Chondrocyte (in vitro differentiated cells): ENCODE measurements around the gene KLHL28. TPM values are rescaled to one million over a fixed set of nuclear protein-coding genes. Genes with fewer than 3 reads are reported as not detected.
"Not testable (repeated sequence)": the region's sequence is repeated elsewhere in the genome, so short reads cannot be mapped to it uniquely, and the experiment has no call there.

ENCODE experiments used
- DNase-seq: peaks from one replicate; pipeline ENCODE4 v3.0.0; 2021; ENCODE audit warnings: mixed read lengths, low spot score
- H3K27ac Mint-ChIP-seq: one replicate; pipeline ENCODE4 v1.8.0; 2021; ENCODE audit warnings: mild to moderate bottlenecking, moderate library complexity, mixed read lengths; ENCODE audit not compliant: unreplicated experiment
- H3K27me3 Mint-ChIP-seq: 2 replicates; pipeline ENCODE4 v1.8.0; 2021; ENCODE audit warnings: low read depth, mixed read lengths
- H3K36me3 Mint-ChIP-seq: 2 replicates; pipeline ENCODE4 v1.8.0; 2021; ENCODE audit warnings: low read depth, mixed read lengths
- H3K4me1 Mint-ChIP-seq: 2 replicates; pipeline ENCODE4 v1.8.0; 2021; ENCODE audit warnings: low read depth, mild to moderate bottlenecking, mixed read lengths
- H3K4me3 Mint-ChIP-seq: one replicate; pipeline ENCODE4 v1.8.0; 2021; ENCODE audit warnings: mild to moderate bottlenecking, moderate library complexity, mixed read lengths; ENCODE audit not compliant: unreplicated experiment
- H3K9me3 Mint-ChIP-seq: 2 replicates; pipeline ENCODE4 v1.8.0; 2021; ENCODE audit warnings: low read depth, mixed read lengths
- total RNA-seq: library from RNA; stranded (reverse); gene quantifications from 3 replicates; pipeline ENCODE4 v1.2.1, GENCODE V29; 2021
- TF ChIP-seq, protein P1 (sequence below): fragments of 200-600 bp; sonication (generic); IDR thresholded peaks from 2 replicates; pipeline ENCODE4 v1.5.0; 2021; ENCODE audit warnings: antibody characterized with exemption, mild to moderate bottlenecking, moderate library complexity

The KLHL28 gene
- total RNA-seq, 1 donor from 2014 or later: 24.2 TPM

DNA sequence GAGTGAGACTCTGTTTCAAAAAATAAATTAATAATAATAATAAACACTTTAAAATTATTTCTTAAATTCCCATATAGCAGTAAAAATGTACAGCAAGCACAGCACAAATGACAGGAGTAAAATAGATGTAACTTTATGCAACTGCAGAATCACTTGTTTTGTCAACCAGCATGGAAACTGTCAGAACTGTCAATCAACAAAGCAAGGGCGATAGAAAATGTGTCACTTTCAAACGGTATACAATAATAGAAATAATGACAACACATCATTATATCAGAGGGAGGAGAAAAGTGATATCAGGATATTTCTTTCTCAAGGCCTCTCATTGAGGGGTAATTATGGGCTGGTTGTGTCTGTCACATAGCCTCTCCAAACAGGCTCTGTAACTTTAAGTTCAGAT lies 68.2 kb downstream of the KLHL28 start:
- Mint-ChIP-seq H3K4me3 (no peak overlapping the region), H3K4me1 (peaks cover 31% of the 10 kb centered on the region), H3K36me3 (no peaks in the 10 kb centered on the region), H3K9me3 (peaks cover 6% of the 10 kb centered on the region), H3K27me3 (no peaks in the 10 kb centered on the region), H3K27ac (no peak overlapping the region)
- DNase-seq: no peak
- TF ChIP-seq, protein P1, sequence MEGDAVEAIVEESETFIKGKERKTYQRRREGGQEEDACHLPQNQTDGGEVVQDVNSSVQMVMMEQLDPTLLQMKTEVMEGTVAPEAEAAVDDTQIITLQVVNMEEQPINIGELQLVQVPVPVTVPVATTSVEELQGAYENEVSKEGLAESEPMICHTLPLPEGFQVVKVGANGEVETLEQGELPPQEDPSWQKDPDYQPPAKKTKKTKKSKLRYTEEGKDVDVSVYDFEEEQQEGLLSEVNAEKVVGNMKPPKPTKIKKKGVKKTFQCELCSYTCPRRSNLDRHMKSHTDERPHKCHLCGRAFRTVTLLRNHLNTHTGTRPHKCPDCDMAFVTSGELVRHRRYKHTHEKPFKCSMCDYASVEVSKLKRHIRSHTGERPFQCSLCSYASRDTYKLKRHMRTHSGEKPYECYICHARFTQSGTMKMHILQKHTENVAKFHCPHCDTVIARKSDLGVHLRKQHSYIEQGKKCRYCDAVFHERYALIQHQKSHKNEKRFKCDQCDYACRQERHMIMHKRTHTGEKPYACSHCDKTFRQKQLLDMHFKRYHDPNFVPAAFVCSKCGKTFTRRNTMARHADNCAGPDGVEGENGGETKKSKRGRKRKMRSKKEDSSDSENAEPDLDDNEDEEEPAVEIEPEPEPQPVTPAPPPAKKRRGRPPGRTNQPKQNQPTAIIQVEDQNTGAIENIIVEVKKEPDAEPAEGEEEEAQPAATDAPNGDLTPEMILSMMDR: no peak

DNA sequence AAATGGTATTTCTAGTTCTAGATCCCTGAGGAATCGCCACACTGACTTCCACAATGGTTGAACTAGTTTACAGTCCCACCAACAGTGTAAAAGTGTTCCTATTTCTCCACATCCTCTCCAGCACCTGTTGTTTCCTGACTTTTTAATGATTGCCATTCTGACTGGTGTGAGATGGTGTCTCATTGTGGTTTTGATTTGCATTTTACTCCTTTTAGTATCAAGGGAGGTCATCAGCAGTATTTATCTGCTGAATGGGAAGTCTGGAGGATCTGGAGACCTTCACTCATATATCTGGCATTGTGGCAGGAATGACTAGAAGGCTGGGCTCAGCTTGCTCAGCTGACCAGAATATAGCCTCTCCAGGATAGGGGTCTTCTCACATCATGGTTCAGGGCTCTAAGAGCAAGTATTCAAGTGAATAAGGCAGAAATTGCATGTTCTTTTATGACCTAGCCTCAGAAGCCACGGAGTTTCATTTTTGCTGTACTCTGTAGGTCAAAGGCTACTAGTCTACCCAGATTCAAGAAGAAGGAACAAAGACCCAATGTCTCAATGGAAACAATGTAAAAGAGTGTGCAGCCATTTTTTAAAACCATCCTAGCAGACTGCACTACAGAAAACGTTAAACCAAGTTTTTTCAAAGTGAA lies 69.9 kb downstream of the KLHL28 start:
- H3K36me3 Mint-ChIP-seq, H3K4me3 Mint-ChIP-seq, DNase-seq, H3K27ac Mint-ChIP-seq, H3K27me3 Mint-ChIP-seq: not testable (repeated sequence)
- H3K9me3 Mint-ChIP-seq: peaks cover 10% of the 10 kb centered on the region
- H3K4me1 Mint-ChIP-seq: peaks cover 21% of the 10 kb centered on the region

- TF ChIP-seq, protein P1: no peak
- no peak overlapping the region for H3K27ac Mint-ChIP-seq
- no peaks in the 10 kb centered on the region for H3K36me3 Mint-ChIP-seq
- H3K4me3 Mint-ChIP-seq: no peak overlapping the region
- peaks cover 10% of the 10 kb centered on the region for H3K9me3 Mint-ChIP-seq
- no peaks in the 10 kb centered on the region for H3K27me3 Mint-ChIP-seq
- DNase-seq: no peak
- H3K4me1 Mint-ChIP-seq: peaks cover 8% of the 10 kb centered on the region
These were observed 71.9 kb downstream of the KLHL28 start for GRCh38 chr14:44889595-44890471.

DNA sequence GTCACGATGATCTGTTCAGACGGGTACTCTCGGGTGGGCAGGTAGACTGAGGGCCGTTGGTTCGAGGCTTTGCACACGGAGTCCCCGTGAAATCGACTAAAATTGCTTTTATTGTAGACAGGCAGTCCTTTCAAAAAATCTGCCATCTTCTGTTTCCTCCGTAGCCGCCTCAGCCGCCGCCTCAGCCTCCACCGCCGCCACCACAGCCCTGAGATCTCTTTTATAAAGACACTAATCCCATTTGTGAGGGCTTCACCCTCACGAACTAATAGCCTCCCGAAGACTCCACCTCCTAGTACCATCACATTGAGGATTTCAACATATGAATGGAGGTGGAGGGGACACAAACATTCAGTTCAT lies 74.2 kb downstream of the KLHL28 start:
- H3K27ac Mint-ChIP-seq: no peak overlapping the region
- H3K9me3 Mint-ChIP-seq: peaks cover 24% of the 10 kb centered on the region

GRCh38 chr14:44886860-44887595 lies 74.7 kb downstream of the KLHL28 start:
- TF ChIP-seq, protein P1: no peak
- H3K4me1 Mint-ChIP-seq: peaks cover under 1% of the 10 kb centered on the region
- H3K27me3 Mint-ChIP-seq: no peaks in the 10 kb centered on the region
- peaks cover 28% of the 10 kb centered on the region for H3K9me3 Mint-ChIP-seq
- no peak overlapping the region for H3K4me3 Mint-ChIP-seq
- peaks cover 6% of the 10 kb centered on the region for H3K36me3 Mint-ChIP-seq
- peak; percentile 87 for DNase-seq
- H3K27ac Mint-ChIP-seq: no peak overlapping the region

More for the DNA sequence above, 74.2 kb downstream of the KLHL28 start:
- TF ChIP-seq, protein P1: no peak
- DNase-seq: no peak
- Mint-ChIP-seq H3K4me3 (no peak overlapping the region), H3K27me3 (no peaks in the 10 kb centered on the region), H3K4me1 (peaks cover 4% of the 10 kb centered on the region), H3K36me3 (peaks cover 2% of the 10 kb centered on the region)
